Activated CD8-positive, alpha-beta memory T cell treated with anti-CD3 and anti-CD28 coated beads for 4 hours (primary cell): Measurements from ENCODE around the gene PPP1R3A.
"Not testable (repeated sequence)": the region's sequence is repeated elsewhere in the genome, so short reads cannot be mapped to it uniquely, and the experiment has no call there.

Source experiments
- DNase-seq, 2 donors: peaks; one replicate each; pipeline ENCODE4 v3.0.0-alpha.2; 2020; ENCODE audit warnings: low read depth in 2 of 2

Gene PPP1R3A

GRCh38 chr7:113918946-113919345 is at the start of gene PPP1R3A:
Gene PPP1R3A (minus strand): TSS chr7:113919009. CDS start chr7:113918996, 13 bp downstream.
- no peak for DNase-seq

- no peak for DNase-seq
These were observed 44.5 kb upstream of the PPP1R3A start for GRCh38 chr7:113963356-113963755.

GRCh38 chr7:113959910-113960309 is 41.1 kb upstream of the PPP1R3A start:
- no peak for DNase-seq

GRCh38 chr7:113955157-113955556 is 36.3 kb upstream of the PPP1R3A start:
- DNase-seq, result no peak

GRCh38 chr7:113953553-113953952 is 34.7 kb upstream of the PPP1R3A start:
- DNase-seq, result no peak

GRCh38 chr7:113945018-113945938 is 26.5 kb upstream of the PPP1R3A start:
- DNase-seq, result no peak

- DNase-seq, result no peak
These were observed 18.2 kb upstream of the PPP1R3A start for GRCh38 chr7:113936982-113937381.

- no peak for DNase-seq
These were observed 17.7 kb upstream of the PPP1R3A start for GRCh38 chr7:113936535-113936934.

GRCh38 chr7:113929389-113929788 is 10.6 kb upstream of the PPP1R3A start:
- not testable (repeated sequence) for DNase-seq

GRCh38 chr7:113928112-113928511 is 9.3 kb upstream of the PPP1R3A start:
- no peak for DNase-seq

GRCh38 chr7:113922049-113922448 is 3.2 kb upstream of the PPP1R3A start:
- no peak for DNase-seq

- DNase-seq, result no peak
These were observed 2.6 kb upstream of the PPP1R3A start for GRCh38 chr7:113921363-113921762.

GRCh38 chr7:113917840-113918239 is 969 bp downstream of the PPP1R3A start:
- DNase-seq, result no peak

- DNase-seq, result no peak
These were observed 2.9 kb downstream of the PPP1R3A start for GRCh38 chr7:113915956-113916355.

- no peak for DNase-seq
These were observed 5.9 kb downstream of the PPP1R3A start for GRCh38 chr7:113912876-113913275.

- no peak for DNase-seq
These were observed 11.2 kb downstream of the PPP1R3A start for GRCh38 chr7:113907617-113908016.

GRCh38 chr7:113904521-113904920 is 14.3 kb downstream of the PPP1R3A start:
- no peak for DNase-seq

- DNase-seq, result no peak
These were observed 26.0 kb downstream of the PPP1R3A start for GRCh38 chr7:113892818-113893217.

GRCh38 chr7:113891828-113892227 is 27.0 kb downstream of the PPP1R3A start:
- DNase-seq, result no peak

GRCh38 chr7:113891031-113891350 is 27.8 kb downstream of the PPP1R3A start:
- no peak for DNase-seq

- DNase-seq, result no peak
These were observed 28.3 kb downstream of the PPP1R3A start for GRCh38 chr7:113890331-113891030.

GRCh38 chr7:113883096-113883495 is 35.7 kb downstream of the PPP1R3A start:
- no peak for DNase-seq

GRCh38 chr7:113880559-113880958 is 38.2 kb downstream of the PPP1R3A start:
- DNase-seq, result no peak
